22Rv1 (cell line): Measurements from ENCODE around the gene PIK3R6.

Source experiments
- H3K27ac ChIP-seq: fragments of 450-650 bp; 2 replicates; pipeline ENCODE4 v1.5.1; 2017
- ZFX ChIP-seq: fragments of 450-650 bp; IDR thresholded peaks from 2 replicates; pipeline ENCODE4 v1.6.1; 2017; ENCODE audit warnings: antibody characterized with exemption, borderline replicate concordance
- TF ChIP-seq, protein P1 (sequence below): fragments of 450-650 bp; IDR thresholded peaks from 2 replicates; pipeline ENCODE4 v1.5.1; 2017; ENCODE audit warnings: mild to moderate bottlenecking

Gene PIK3R6

GRCh38 chr17:8855477-8856204 is 11.8 kb downstream of the PIK3R6 start:
- no peak overlapping the region for H3K27ac ChIP-seq
- TF ChIP-seq, protein P1, sequence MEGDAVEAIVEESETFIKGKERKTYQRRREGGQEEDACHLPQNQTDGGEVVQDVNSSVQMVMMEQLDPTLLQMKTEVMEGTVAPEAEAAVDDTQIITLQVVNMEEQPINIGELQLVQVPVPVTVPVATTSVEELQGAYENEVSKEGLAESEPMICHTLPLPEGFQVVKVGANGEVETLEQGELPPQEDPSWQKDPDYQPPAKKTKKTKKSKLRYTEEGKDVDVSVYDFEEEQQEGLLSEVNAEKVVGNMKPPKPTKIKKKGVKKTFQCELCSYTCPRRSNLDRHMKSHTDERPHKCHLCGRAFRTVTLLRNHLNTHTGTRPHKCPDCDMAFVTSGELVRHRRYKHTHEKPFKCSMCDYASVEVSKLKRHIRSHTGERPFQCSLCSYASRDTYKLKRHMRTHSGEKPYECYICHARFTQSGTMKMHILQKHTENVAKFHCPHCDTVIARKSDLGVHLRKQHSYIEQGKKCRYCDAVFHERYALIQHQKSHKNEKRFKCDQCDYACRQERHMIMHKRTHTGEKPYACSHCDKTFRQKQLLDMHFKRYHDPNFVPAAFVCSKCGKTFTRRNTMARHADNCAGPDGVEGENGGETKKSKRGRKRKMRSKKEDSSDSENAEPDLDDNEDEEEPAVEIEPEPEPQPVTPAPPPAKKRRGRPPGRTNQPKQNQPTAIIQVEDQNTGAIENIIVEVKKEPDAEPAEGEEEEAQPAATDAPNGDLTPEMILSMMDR = no peak
- no peak for TF ChIP-seq ZFX

DNA sequence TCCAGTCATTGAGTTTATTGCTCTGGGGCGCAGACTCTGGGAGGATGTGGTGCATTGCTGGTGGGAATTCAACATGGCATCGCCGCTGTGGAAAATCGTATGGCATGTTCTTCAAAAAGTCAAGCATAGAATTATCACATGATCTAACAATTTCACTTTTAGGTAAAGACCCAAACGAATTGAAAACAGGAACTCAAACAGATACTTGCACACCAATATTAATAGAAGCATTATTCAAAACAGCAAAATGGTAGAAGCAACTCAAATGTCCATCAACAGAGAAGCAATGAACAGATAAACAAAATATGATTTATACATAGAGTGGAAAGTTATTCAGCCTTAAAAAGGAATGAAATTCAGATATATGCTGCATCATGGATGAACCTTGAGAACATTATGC is 15.9 kb downstream of the PIK3R6 start:
- H3K27ac ChIP-seq = no peak overlapping the region
- TF ChIP-seq ZFX = no peak
- TF ChIP-seq, protein P1 = no peak

- no peak for TF ChIP-seq ZFX
- TF ChIP-seq, protein P1 = no peak
- no peak overlapping the region for H3K27ac ChIP-seq
Measured at GRCh38 chr17:8849311-8850041, 18.0 kb downstream of the PIK3R6 start.

DNA sequence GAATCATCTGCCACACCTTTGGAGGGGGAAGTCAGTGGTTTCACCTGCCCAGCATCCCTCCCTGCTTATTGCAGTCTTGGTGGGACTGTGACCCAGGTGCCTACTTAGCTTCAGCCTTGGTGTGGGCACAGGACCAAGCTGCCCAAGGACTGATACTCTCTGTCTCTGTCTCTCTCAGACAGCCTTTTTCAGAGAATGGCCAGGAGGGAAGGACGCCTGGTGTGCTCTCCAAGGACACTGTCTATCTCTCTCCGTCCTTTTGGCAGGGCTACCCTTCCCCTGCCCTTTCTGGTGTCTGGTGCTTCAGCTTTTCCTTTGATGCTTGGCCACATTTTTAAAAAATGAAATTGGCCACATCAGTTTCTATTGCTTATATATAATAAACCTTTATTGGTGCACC is 19.6 kb downstream of the PIK3R6 start:
- no peak overlapping the region for H3K27ac ChIP-seq
- TF ChIP-seq, protein P1 = no peak
- TF ChIP-seq ZFX = no peak

DNA sequence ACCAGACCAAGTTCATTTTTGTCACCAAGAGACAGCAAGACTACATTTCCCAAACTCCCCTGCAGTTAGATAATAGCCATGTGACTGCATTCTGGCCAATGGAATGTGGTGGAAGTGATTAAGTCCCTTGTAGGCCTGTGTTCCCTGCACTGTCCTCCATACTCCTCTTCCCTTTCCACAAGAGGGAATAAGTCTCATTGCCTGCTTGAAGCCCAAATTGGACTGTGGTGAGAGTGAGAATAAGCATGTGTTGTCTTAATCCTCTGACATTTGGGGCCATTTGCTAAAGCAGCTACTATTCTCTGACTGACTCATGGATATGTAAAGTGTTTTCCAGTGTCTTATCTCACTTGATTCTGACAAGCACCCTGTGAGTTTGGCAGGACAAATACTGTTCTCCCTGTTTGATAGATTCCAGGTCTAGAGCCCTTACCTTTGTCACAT is 20.7 kb downstream of the PIK3R6 start:
- no peak for TF ChIP-seq ZFX
- TF ChIP-seq, protein P1 = no peak
- H3K27ac ChIP-seq = no peak overlapping the region

DNA sequence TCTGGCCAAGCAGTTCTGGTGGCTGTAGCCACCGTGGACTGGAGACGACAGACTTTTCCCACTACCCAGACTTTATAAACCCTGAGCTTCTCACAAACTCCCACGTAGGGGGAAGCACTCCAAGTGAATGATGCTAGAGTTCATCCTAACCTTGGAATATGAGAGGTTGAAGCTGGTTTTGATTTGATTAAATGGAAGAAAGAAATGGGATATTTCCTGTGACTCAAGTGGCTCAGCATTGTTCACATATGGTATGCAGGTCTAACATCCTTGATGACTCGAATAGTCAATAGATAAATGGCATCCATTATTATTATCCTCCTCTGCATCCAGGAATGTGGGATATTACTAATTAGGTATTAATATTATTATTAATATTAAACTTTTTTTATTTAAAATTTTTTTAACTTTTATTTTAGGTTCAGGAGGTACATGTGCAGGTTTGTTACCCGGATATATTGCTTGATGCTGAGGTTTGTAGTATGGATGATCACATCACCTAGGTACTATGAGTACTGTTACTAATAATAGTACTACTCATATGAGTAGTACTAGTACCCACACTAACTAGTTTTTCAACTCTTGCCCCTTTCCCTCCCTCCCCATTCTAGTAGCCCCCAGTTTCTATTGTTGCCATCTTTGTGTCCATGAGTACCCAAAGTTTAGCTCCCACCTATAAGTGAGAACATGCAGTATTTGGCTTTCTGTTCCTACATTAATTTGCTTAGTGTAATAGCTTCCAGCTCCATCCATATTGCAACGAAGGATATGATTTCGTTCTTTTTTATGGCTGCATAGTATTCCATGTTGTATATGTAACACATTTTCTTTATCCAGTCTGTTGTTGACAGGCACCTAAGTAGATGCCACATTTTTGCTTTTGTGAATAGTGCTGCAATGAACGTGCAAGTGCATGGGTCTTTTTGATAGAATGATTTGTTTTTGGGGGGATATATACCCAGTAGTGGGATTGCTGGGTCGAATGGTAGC is 22.9 kb downstream of the PIK3R6 start:
- H3K27ac ChIP-seq = no peak overlapping the region
- TF ChIP-seq, protein P1 = no peak
- TF ChIP-seq ZFX = no peak
